SK-N-SH treated with all-trans-retinoic acid at 6 μM for 48 hours (cell line): ENCODE data around the gene WNK2.
"Not testable (repeated sequence)": the region's sequence is repeated elsewhere in the genome, so short reads cannot be mapped to it uniquely, and the experiment has no call there.

ENCODE experiments used
- ATAC-seq: fragments of 200-7000 bp; cut with Tn5 transposase; 3 replicates; pipeline ENCODE4 v1.9.1; 2020; ENCODE audit warnings: mild to moderate bottlenecking, moderate library complexity
- ARNTL ChIP-seq: fragments of 450-650 bp; formaldehyde crosslinking; IDR thresholded peaks from 2 replicates; pipeline ENCODE4 v1.5.0; 2020; ENCODE audit warnings: low read depth, mild to moderate bottlenecking, moderate library complexity, borderline replicate concordance
- BACH2 ChIP-seq: fragments of 250-450 bp; sonication (Bioruptor Pico); IDR thresholded peaks from 2 replicates; pipeline ENCODE4 v1.9.0; 2021; ENCODE audit warnings: mild to moderate bottlenecking, borderline replicate concordance
- CSDC2 ChIP-seq: fragments of 250-450 bp; sonication (Bioruptor Pico); IDR thresholded peaks from 2 replicates; pipeline ENCODE4 v1.5.0; 2020; ENCODE audit warnings: mild to moderate bottlenecking, moderate library complexity
- OSR1 ChIP-seq: fragments of 250-450 bp; sonication (Bioruptor Pico); IDR thresholded peaks from 2 replicates; pipeline ENCODE4 v1.8.0; 2022; ENCODE audit warnings: moderate library complexity, mild to moderate bottlenecking, inconsistent platforms
- SNAI2 ChIP-seq: fragments of 250-450 bp; sonication (Bioruptor Pico); IDR thresholded peaks from 2 replicates; pipeline ENCODE4 v1.5.0; 2020; ENCODE audit warnings: mild to moderate bottlenecking, moderate library complexity
- TCF4 ChIP-seq: fragments of 250-450 bp; sonication (Bioruptor Pico); IDR thresholded peaks from 2 replicates; pipeline ENCODE4 v1.8.0; 2021; ENCODE audit warnings: mild to moderate bottlenecking, moderate library complexity, borderline replicate concordance
- TOX ChIP-seq: fragments of 250-450 bp; sonication (Bioruptor Pico); IDR thresholded peaks from 2 replicates; pipeline ENCODE4 v1.8.0; 2021; ENCODE audit warnings: mild to moderate bottlenecking, moderate library complexity, borderline replicate concordance
- ZC3H10 ChIP-seq: fragments of 250-450 bp; sonication (Bioruptor Pico); IDR thresholded peaks from 2 replicates; pipeline ENCODE4 v1.5.1; 2021; ENCODE audit warnings: mild to moderate bottlenecking, moderate library complexity
- ZFP30 ChIP-seq: fragments of 450-650 bp; formaldehyde crosslinking; IDR thresholded peaks from 2 replicates; pipeline ENCODE4 v1.5.0; 2022; ENCODE audit warnings: mild to moderate bottlenecking, moderate library complexity
- ZNF565 ChIP-seq: fragments of 450-650 bp; formaldehyde crosslinking; conservative IDR thresholded peaks from 2 replicates; pipeline ENCODE4 v1.5.0; 2020; ENCODE audit warnings: low read depth, mild to moderate bottlenecking, moderate library complexity
- ZNF70 ChIP-seq: fragments of 450-650 bp; formaldehyde crosslinking; IDR thresholded peaks from 2 replicates; pipeline ENCODE4 v1.5.0; 2020; ENCODE audit warnings: mild to moderate bottlenecking, moderate library complexity
- TF ChIP-seq, protein P1 (sequence below): fragments of 250-450 bp; sonication (Bioruptor Pico); IDR thresholded peaks from 2 replicates; pipeline ENCODE4 v1.5.0; 2020; ENCODE audit warnings: mild to moderate bottlenecking, moderate library complexity
- TF ChIP-seq, protein P2 (sequence below): fragments of 250-450 bp; sonication (Bioruptor Pico); IDR thresholded peaks from 2 replicates; pipeline ENCODE4 v1.8.0; 2020; ENCODE audit warnings: mild to moderate bottlenecking, moderate library complexity, borderline replicate concordance
- TF ChIP-seq, protein P3 (sequence below): fragments of 250-450 bp; sonication (Bioruptor Pico); IDR thresholded peaks from 2 replicates; pipeline ENCODE4 v1.5.1; 2021; ENCODE audit warnings: mild to moderate bottlenecking, moderate library complexity
- TF ChIP-seq, protein P4 (sequence below): fragments of 250-450 bp; sonication (Bioruptor Pico); IDR thresholded peaks from 2 replicates; pipeline ENCODE4 v1.5.1; 2020; ENCODE audit warnings: low read depth, mild to moderate bottlenecking, moderate library complexity

The WNK2 gene

DNA sequence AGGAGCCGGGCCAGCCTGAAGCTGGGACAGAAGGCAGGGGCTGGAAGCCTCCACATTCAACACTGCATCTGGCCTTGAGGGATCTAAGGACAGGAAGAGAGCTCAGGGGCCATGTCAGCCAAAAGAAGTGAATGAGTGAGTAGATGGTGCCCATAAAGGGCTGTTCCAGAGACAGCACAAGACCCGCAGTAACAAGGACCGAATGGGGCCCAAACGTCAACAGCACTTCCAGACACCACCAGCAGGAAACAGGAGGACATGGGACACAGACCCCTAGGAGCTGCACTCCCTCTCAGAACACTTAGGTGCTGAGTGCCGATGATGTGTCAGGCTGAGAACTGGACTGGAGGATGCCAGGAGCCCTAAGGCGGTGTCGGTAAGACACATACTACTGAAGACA is 152.8 kb downstream of the WNK2 start:
- ATAC-seq: no peak
- no peak for TF ChIP-seq BACH2 (CRISPR knock-in tag)
- TF ChIP-seq ZNF70 (CRISPR knock-in tag): no peak
- TF ChIP-seq, protein P1, sequence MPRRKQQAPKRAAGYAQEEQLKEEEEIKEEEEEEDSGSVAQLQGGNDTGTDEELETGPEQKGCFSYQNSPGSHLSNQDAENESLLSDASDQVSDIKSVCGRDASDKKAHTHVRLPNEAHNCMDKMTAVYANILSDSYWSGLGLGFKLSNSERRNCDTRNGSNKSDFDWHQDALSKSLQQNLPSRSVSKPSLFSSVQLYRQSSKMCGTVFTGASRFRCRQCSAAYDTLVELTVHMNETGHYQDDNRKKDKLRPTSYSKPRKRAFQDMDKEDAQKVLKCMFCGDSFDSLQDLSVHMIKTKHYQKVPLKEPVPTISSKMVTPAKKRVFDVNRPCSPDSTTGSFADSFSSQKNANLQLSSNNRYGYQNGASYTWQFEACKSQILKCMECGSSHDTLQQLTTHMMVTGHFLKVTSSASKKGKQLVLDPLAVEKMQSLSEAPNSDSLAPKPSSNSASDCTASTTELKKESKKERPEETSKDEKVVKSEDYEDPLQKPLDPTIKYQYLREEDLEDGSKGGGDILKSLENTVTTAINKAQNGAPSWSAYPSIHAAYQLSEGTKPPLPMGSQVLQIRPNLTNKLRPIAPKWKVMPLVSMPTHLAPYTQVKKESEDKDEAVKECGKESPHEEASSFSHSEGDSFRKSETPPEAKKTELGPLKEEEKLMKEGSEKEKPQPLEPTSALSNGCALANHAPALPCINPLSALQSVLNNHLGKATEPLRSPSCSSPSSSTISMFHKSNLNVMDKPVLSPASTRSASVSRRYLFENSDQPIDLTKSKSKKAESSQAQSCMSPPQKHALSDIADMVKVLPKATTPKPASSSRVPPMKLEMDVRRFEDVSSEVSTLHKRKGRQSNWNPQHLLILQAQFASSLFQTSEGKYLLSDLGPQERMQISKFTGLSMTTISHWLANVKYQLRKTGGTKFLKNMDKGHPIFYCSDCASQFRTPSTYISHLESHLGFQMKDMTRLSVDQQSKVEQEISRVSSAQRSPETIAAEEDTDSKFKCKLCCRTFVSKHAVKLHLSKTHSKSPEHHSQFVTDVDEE: no peak
- TF ChIP-seq, protein P2, sequence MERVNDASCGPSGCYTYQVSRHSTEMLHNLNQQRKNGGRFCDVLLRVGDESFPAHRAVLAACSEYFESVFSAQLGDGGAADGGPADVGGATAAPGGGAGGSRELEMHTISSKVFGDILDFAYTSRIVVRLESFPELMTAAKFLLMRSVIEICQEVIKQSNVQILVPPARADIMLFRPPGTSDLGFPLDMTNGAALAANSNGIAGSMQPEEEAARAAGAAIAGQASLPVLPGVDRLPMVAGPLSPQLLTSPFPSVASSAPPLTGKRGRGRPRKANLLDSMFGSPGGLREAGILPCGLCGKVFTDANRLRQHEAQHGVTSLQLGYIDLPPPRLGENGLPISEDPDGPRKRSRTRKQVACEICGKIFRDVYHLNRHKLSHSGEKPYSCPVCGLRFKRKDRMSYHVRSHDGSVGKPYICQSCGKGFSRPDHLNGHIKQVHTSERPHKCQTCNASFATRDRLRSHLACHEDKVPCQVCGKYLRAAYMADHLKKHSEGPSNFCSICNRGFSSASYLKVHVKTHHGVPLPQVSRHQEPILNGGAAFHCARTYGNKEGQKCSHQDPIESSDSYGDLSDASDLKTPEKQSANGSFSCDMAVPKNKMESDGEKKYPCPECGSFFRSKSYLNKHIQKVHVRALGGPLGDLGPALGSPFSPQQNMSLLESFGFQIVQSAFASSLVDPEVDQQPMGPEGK: no peak
- no peak for TF ChIP-seq ZC3H10 (CRISPR knock-in tag)
- no peak for TF ChIP-seq OSR1 (CRISPR knock-in tag)
- no peak for TF ChIP-seq CSDC2
- no peak for TF ChIP-seq SNAI2 (CRISPR knock-in tag)
- TF ChIP-seq ARNTL (CRISPR knock-in tag): no peak
- TF ChIP-seq, protein P3, sequence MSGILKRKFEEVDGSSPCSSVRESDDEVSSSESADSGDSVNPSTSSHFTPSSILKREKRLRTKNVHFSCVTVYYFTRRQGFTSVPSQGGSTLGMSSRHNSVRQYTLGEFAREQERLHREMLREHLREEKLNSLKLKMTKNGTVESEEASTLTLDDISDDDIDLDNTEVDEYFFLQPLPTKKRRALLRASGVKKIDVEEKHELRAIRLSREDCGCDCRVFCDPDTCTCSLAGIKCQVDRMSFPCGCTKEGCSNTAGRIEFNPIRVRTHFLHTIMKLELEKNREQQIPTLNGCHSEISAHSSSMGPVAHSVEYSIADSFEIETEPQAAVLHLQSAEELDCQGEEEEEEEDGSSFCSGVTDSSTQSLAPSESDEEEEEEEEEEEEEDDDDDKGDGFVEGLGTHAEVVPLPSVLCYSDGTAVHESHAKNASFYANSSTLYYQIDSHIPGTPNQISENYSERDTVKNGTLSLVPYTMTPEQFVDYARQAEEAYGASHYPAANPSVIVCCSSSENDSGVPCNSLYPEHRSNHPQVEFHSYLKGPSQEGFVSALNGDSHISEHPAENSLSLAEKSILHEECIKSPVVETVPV (CRISPR knock-in tag): no peak
- TF ChIP-seq, all 23 proteins: peak for 0

DNA sequence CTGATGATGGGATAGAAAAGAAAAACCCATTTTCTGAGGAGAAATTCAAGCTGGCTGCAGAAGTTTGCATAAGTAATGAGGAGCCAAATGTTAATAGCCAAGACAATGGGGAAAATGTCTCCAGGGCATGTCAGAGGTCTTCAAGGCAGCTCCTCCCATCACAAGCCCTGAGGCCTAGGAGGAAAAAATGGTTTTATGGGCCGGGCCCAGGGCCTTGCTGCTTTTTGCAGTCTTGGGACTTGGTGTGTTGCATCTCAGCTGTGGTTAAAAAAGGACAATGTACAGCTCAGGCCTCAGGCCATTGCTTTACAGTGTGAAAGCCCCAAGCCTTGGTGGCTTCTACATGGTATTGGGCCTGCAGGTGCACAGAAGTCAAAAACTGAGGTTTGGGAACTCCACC is 154.3 kb downstream of the WNK2 start:
- not testable (repeated sequence) for ATAC-seq

GRCh38 chr9:93340091-93340490 is 156.2 kb downstream of the WNK2 start:
- no peak for ATAC-seq
- no peak for TF ChIP-seq ZNF565 (CRISPR knock-in tag)
- no peak for TF ChIP-seq ZC3H10 (CRISPR knock-in tag)
- no peak for TF ChIP-seq TCF4 (CRISPR knock-in tag)
- TF ChIP-seq, protein P4, sequence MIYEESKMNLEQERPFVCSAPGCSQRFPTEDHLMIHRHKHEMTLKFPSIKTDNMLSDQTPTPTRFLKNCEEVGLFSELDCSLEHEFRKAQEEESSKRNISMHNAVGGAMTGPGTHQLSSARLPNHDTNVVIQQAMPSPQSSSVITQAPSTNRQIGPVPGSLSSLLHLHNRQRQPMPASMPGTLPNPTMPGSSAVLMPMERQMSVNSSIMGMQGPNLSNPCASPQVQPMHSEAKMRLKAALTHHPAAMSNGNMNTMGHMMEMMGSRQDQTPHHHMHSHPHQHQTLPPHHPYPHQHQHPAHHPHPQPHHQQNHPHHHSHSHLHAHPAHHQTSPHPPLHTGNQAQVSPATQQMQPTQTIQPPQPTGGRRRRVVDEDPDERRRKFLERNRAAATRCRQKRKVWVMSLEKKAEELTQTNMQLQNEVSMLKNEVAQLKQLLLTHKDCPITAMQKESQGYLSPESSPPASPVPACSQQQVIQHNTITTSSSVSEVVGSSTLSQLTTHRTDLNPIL (CRISPR knock-in tag): no peak
- no peak for TF ChIP-seq ARNTL (CRISPR knock-in tag)

DNA sequence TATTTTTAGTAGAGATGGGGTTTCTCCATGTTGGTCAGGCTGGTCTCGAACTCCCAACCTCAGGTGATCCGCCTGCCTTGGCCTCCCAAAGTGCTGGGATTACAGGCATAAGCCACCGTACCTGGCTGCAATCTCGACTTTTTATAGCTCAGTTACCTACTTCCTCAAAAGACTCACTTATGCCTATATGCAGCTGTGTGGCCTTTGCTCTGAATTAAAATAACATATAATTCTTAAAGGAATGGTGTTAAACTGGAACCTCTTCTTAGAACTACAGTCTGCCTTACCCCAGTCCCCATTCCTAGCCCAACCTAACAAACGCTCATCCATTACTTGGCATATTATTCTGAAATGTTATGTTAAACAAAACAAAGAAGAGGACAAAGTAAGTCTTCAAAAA is 157.9 kb downstream of the WNK2 start:
- ATAC-seq: not testable (repeated sequence)

DNA sequence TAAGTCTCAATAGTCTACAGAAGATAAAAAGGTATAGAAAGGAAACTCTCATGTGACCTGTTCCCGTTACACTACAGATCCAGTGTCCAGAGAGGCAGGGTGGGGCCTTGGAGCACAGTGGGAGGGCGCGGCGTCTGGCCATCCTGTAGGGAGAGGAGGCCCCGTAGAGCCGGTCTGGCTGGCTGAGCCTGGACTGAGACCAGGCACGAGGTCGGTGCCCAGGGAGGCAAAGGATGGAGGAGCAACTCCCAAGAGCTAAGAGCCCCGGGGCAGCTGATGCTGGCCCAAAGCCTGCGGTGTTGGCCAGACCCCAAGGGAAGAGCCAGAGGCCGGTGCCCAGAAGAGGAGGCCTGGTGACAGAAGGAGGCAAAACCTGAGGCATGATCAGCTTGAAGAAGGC is 158.5 kb downstream of the WNK2 start:
- not testable (repeated sequence) for ATAC-seq

DNA sequence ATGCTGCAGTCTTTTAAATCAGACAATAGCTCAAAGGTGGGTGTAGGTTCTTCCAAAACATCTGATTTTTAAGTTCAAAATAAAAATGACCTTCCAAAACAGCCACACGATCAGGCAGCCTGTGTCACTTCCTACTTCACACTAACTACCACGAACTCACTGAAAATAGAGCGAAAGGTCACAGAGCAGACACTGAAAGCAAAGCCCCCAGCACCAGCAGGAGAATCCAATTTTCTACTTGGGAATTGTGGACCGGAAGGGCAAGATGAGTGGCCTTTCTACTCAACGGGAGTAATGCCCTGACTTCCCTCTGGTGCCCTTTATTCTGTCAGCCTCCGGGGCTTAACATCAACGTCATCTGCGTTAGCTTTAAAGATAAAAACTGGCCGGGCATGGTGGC is 159.7 kb downstream of the WNK2 start:
- TF ChIP-seq, protein P2: no peak
- no peak for TF ChIP-seq ZFP30 (CRISPR knock-in tag)
- TF ChIP-seq TOX (CRISPR knock-in tag): no peak
- TF ChIP-seq ZNF70 (CRISPR knock-in tag): no peak
- TF ChIP-seq, protein P3 (CRISPR knock-in tag): no peak
- ATAC-seq: no peak
